ENCODE data around the gene RCAN2. TPM values are rescaled to one million over a fixed set of nuclear protein-coding genes. Genes with fewer than 3 reads are reported as not detected.

Gene RCAN2
- total RNA-seq, 2 experiments from 2014 or later: not detected

DNA sequence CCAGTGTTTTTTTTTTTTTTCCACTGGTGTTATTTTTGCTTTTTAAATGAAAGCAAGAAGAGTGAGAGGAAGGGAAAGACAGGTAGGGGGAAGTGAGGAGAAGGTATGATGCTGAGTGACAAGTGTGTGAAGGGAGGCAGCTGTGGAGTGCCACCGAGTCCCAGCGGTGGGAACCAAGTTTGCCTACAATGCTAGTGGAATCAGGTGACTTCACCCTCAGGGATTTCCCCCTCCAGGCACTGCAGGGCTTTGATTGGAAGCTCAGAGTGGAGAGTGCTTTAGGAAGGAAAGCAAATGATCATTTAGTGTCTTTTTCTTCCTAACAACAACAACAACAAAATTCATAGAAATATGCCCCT, 200.0 kb downstream of the RCAN2 start:
- Histone ChIP-seq H3K4me3 (ENCODE audit: low read depth, low read length, poor library complexity, severe bottlenecking) (no peak overlapping the region), H3K4me2 (ENCODE audit: low read length) (no peak overlapping the region), H3K9me3 (ENCODE audit: low read length) (no peaks in the 10 kb centered on the region), H4K20me1 (ENCODE audit: insufficient read depth, low read length) (no peaks in the 10 kb centered on the region), H3K79me2 (ENCODE audit: insufficient read depth, low read depth, low read length) (no peaks in the 10 kb centered on the region), H3K36me3 (ENCODE audit: insufficient read depth, low read length) (no peaks in the 10 kb centered on the region), H3K4me1 (ENCODE audit: insufficient read depth, low read length, poor library complexity, severe bottlenecking) (no peaks in the 10 kb centered on the region), H3K27ac (ENCODE audit: low read depth, low read length, poor library complexity, severe bottlenecking) (no peak overlapping the region), H3K9me2 (ENCODE audit: insufficient read depth, low read length) (no peaks in the 10 kb centered on the region), H2AFZ (ENCODE audit: low read length) (no peak overlapping the region)
- no peak for DNase-seq (ENCODE audit: low spot score)
- intact Hi-C loops (cut with micrococcal nuclease; ENCODE audit: unreplicated experiment): no loop called here
- BruUV-seq (replicated peaks): no TSS peak
- TF ChIP-seq EZH2phosphoT487 (IDR thresholded peaks at IDR 0.05; ENCODE audit: borderline replicate concordance, low read depth, low read length): no peak
- TF ChIP-seq, protein P1, sequence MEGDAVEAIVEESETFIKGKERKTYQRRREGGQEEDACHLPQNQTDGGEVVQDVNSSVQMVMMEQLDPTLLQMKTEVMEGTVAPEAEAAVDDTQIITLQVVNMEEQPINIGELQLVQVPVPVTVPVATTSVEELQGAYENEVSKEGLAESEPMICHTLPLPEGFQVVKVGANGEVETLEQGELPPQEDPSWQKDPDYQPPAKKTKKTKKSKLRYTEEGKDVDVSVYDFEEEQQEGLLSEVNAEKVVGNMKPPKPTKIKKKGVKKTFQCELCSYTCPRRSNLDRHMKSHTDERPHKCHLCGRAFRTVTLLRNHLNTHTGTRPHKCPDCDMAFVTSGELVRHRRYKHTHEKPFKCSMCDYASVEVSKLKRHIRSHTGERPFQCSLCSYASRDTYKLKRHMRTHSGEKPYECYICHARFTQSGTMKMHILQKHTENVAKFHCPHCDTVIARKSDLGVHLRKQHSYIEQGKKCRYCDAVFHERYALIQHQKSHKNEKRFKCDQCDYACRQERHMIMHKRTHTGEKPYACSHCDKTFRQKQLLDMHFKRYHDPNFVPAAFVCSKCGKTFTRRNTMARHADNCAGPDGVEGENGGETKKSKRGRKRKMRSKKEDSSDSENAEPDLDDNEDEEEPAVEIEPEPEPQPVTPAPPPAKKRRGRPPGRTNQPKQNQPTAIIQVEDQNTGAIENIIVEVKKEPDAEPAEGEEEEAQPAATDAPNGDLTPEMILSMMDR (conservative IDR thresholded peaks at IDR 0.05; ENCODE audit: low read length): no peak
- POLR2A ChIA-PET: interaction anchor here (0.6 to 0.7 kb wide), 2 partner anchors 375 to 1851 kb away, joined by 3 read pairs; no protein-coding TSS in a partner anchor
- CTCF ChIA-PET (ENCODE audit: unreplicated experiment): no interaction called here

DNA sequence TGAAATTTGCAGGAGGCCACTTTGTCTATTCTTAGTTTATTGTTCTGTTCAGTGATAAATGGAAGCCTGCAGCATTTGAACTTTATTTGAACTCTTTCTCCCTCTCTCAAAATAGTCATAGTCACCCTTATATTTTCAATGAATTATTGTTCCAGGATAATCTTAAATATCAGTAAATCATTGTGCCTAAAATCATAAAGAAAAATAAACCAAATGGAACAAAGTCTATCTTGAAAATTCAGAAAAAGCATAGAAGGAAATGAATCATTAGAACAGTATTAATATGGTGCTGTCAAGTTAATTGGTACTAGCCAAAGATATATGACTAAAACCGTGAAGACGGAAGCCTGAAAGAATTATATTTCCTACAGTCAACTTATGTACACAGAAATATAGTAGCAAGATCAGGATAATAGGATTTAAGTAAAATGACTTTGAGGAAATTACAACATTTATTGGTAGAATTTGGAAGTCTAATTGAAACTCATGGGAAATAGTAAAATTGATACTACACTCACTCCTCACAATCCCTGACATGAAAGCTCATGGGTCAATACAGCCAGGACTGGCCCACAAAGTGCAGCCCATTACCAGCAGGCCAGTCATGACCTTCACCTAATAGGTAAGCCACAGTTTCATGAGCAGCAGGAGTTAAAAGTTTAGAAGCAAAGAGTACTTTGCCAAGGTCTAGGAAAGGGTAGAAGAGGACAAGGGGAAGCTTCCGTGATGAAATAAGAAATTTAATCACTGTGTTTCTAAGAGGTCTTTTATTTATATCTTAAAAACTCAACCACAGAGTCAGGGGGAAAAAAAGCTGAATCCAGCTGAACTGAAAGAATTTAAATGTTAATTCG, 200.6 kb downstream of the RCAN2 start:
- no TSS peak for BruUV-seq (replicated peaks)
- POLR2A ChIA-PET: interaction anchor here (0.6 to 0.7 kb wide), 2 partner anchors 375 to 1852 kb away, joined by 3 read pairs; no protein-coding TSS in a partner anchor
- CTCF ChIA-PET (ENCODE audit: unreplicated experiment): no interaction called here

More for the DNA sequence above, 200.6 kb downstream of the RCAN2 start:
- H3K4me3 ChIP-seq (ENCODE audit: low read depth, low read length, poor library complexity, severe bottlenecking): no peak overlapping the region
- intact Hi-C loops (cut with micrococcal nuclease; ENCODE audit: unreplicated experiment): no loop called here
- no peak overlapping the region for H3K4me2 ChIP-seq (ENCODE audit: low read length)
- no peaks in the 10 kb centered on the region for H3K9me3 ChIP-seq (ENCODE audit: low read length)
- no peak overlapping the region for H3K27ac ChIP-seq (ENCODE audit: low read depth, low read length, poor library complexity, severe bottlenecking)
- H3K4me1 ChIP-seq (ENCODE audit: insufficient read depth, low read length, poor library complexity, severe bottlenecking): no peaks in the 10 kb centered on the region
- no peaks in the 10 kb centered on the region for H4K20me1 ChIP-seq (ENCODE audit: insufficient read depth, low read length)
- no peak for DNase-seq (ENCODE audit: low spot score)
- no peaks in the 10 kb centered on the region for H3K36me3 ChIP-seq (ENCODE audit: insufficient read depth, low read length)
- TF ChIP-seq, protein P1 (conservative IDR thresholded peaks at IDR 0.05; ENCODE audit: low read length): no peak
- TF ChIP-seq EZH2phosphoT487 (IDR thresholded peaks at IDR 0.05; ENCODE audit: borderline replicate concordance, low read depth, low read length): no peak
- no peaks in the 10 kb centered on the region for H3K79me2 ChIP-seq (ENCODE audit: insufficient read depth, low read depth, low read length)
- no peak overlapping the region for H2AFZ ChIP-seq (ENCODE audit: low read length)
- no peaks in the 10 kb centered on the region for H3K9me2 ChIP-seq (ENCODE audit: insufficient read depth, low read length)

All from OCI-LY7 (cell line).